Measurements from ENCODE around the gene NOTCH1.

- TF ChIP-seq CTCF (IDR thresholded peaks at IDR 0.05; ENCODE audit: insufficient read depth, low read depth, low read length) (no peak), EZH2 (IDR thresholded peaks at IDR 0.05; ENCODE audit: insufficient read depth, low read length) (no peak)
Measured at GRCh38 chr9:136551401-136552116, 5.7 kb upstream of the NOTCH1 start.
